B cell (primary cell): ENCODE data around the gene HNRNPF. TPM values are rescaled to one million over a fixed set of nuclear protein-coding genes. Genes with fewer than 3 reads are reported as not detected.

Source experiments
- ATAC-seq: fragments of 200-7000 bp; cut with Tn5 transposase; one replicate; pipeline ENCODE4 v1.10.0; 2021; ENCODE audit warnings: low read depth, mild to moderate bottlenecking, moderate number of reproducible peaks, moderate library complexity
- CTCF ChIA-PET: fragments of 350-600 bp; sonication (Branson Sonifier 250); formaldehyde crosslinking; loops from one replicate; lab custom pipeline; 2021; ENCODE audit warnings: antibody characterized with exemption, inconsistent platforms; lab: Charles Lee
- POLR2A ChIA-PET: fragments of 350-600 bp; sonication (Branson Sonifier 250); formaldehyde crosslinking; loops from one replicate; lab custom pipeline; 2021; ENCODE audit warnings: antibody characterized with exemption; lab: Charles Lee
- DNase-seq: peaks from one replicate; pipeline ENCODE4 v3.0.0; 2013
- H2AFZ ChIP-seq: 2 replicates; pipeline ENCODE4 v1.6.1; 2012; ENCODE audit warnings: mild to moderate bottlenecking, low read depth, low read length; ENCODE audit not compliant: insufficient read depth, poor library complexity, severe bottlenecking
- H3K27ac ChIP-seq, 2 donors: 1 replicate in 1 of 2; 2 replicates in 1 of 2; pipeline ENCODE4 v1.5.1; 2012 to 2013; ENCODE audit warnings: low read length in 2 of 2, mild to moderate bottlenecking in 2 of 2, moderate library complexity in 1 of 2
- H3K27me3 ChIP-seq, 4 experiments: fragments of 200-600 bp in 1 of 4; sonication (generic) in 1 of 4; replicated peaks in 1 of 4; 1 replicate in 2 of 4; 2 replicates in 2 of 4; pipeline versions ENCODE4 v1.6.1 to v1.7.0; 2013 to 2016; ENCODE audit warnings: low read length in 3 of 4, mild to moderate bottlenecking in 2 of 4, mixed read lengths in 1 of 4, moderate library complexity in 1 of 4; ENCODE audit not compliant: insufficient read depth in 4 of 4, control insufficient read depth in 3 of 4; ENCODE audit errors: control extremely low read depth in 1 of 4
- H3K36me3 ChIP-seq, 2 experiments: replicated peaks in 1 of 2; 1 replicate in 1 of 2; 2 replicates in 1 of 2; pipeline versions ENCODE4 v1.6.1 to v1.7.1; 2013; ENCODE audit warnings: low read length in 1 of 2; ENCODE audit not compliant: insufficient read depth in 2 of 2, control insufficient read depth in 1 of 2; ENCODE audit errors: control extremely low read depth in 1 of 2, extremely low read depth in 1 of 2
- H3K4me1 ChIP-seq, 2 donors: fragments of 200-600 bp in 1 of 2; sonication (generic) in 1 of 2; 1 replicate in 1 of 2; 2 replicates in 1 of 2; pipeline versions ENCODE4 v1.5.1 to v1.6.1; 2013 to 2017; ENCODE audit warnings: low read length in 2 of 2; ENCODE audit not compliant: control insufficient read depth in 2 of 2, insufficient read depth in 2 of 2
- H3K4me2 ChIP-seq: replicated peaks from 2 replicates; pipeline ENCODE3; 2012; ENCODE audit warnings: mild to moderate bottlenecking, low read depth, low read length; ENCODE audit not compliant: poor library complexity, severe bottlenecking
- H3K4me3 ChIP-seq, 5 experiments: fragments of 200-600 bp in 1 of 5; sonication (generic) in 1 of 5; 1 replicate in 3 of 5; 2 replicates in 2 of 5; pipeline versions ENCODE4 v1.5.1 to v1.7.0; 2011 to 2016; ENCODE audit warnings: low read length in 4 of 5, mild to moderate bottlenecking in 4 of 5, low read depth in 2 of 5, control low read depth in 1 of 5, moderate library complexity in 1 of 5; ENCODE audit not compliant: insufficient read depth in 1 of 5; ENCODE audit errors: control extremely low read depth in 1 of 5, extremely low read depth in 1 of 5
- H3K79me2 ChIP-seq: fragments of 200-600 bp; sonication (generic); one replicate; pipeline ENCODE4 v1.6.0; 2016; ENCODE audit warnings: low read length; ENCODE audit not compliant: control insufficient read depth, insufficient read depth
- H3K9ac ChIP-seq: fragments of 200-600 bp; sonication (generic); 2 replicates; pipeline ENCODE4 v1.6.1; 2017; ENCODE audit warnings: mild to moderate bottlenecking, low read length, moderate library complexity
- H3K9me3 ChIP-seq, 3 donors: one replicate each; pipeline versions ENCODE4 v1.6.1 to v1.7.1; 2013; ENCODE audit warnings: low read length in 2 of 3; ENCODE audit not compliant: control insufficient read depth in 2 of 3, insufficient read depth in 1 of 3; ENCODE audit errors: control extremely low read depth in 1 of 3
- H4K20me1 ChIP-seq: 2 replicates; pipeline ENCODE4 v1.6.0; 2012; ENCODE audit warnings: mild to moderate bottlenecking, low read length; ENCODE audit not compliant: insufficient read depth, control insufficient read depth, poor library complexity, severe bottlenecking
- H3K27ac Mint-ChIP-seq: one replicate; pipeline ENCODE4 v1.8.0; 2021; ENCODE audit warnings: mixed read lengths
- H3K27me3 Mint-ChIP-seq: one replicate; pipeline ENCODE4 v1.8.0; 2021; ENCODE audit warnings: mixed read lengths
- H3K4me1 Mint-ChIP-seq: one replicate; pipeline ENCODE4 v1.8.0; 2021; ENCODE audit warnings: mixed read lengths
- H3K4me3 Mint-ChIP-seq: one replicate; pipeline ENCODE4 v1.8.0; 2021; ENCODE audit warnings: mixed read lengths
- H3K9me3 Mint-ChIP-seq: one replicate; pipeline ENCODE4 v1.8.0; 2022; ENCODE audit warnings: mixed read lengths; ENCODE audit not compliant: insufficient read depth
- EZH2 ChIP-seq: IDR thresholded peaks from 2 replicates; pipeline ENCODE4 v1.6.1; 2012; ENCODE audit warnings: borderline replicate concordance, low read depth, mild to moderate bottlenecking, moderate library complexity, low read length; ENCODE audit not compliant: insufficient read depth, poor library complexity, severe bottlenecking
- WGBS: methylation state at CpG from one replicate; pipeline ENCODE4 v1.1.5; 2013; ENCODE audit warnings: missing lambda C conversion rate; ENCODE audit not compliant: insufficient coverage; 5-methylcytosine and 5-hydroxymethylcytosine counted together
- intact Hi-C: fragments of 100-400 bp; cut with micrococcal nuclease; formaldehyde crosslinking; loops from one replicate; pipeline ENCODE4 v1.10.0; 2022
- polyA plus RNA-seq: library from polyadenylated mRNA; depleted of rRNA; stranded (reverse); fragments of >200 nt; gene quantifications from 2 replicates; pipeline ENCODE4 v1.2.3, GENCODE V29; 2012
- total RNA-seq, 2 donors: library from RNA; stranded (reverse); fragments of 120-200 nt in 1 of 2; gene quantifications; 1 replicate in 1 of 2; 2 replicates in 1 of 2; pipeline versions ENCODE4 v1.2.3 to v1.2.4, GENCODE V29; 2013 to 2022
- TF ChIP-seq, protein P1 (sequence below): fragments of 200-600 bp; IDR thresholded peaks from one replicate; pipeline ENCODE4 v1.8.0; 2022; ENCODE audit warnings: antibody characterized with exemption, mild to moderate bottlenecking

HNRNPF gene
- total and polyA plus RNA-seq, 2 donors (not counting 1 experiment from before 2014, with no cell fraction given), result 76.7 to 161 TPM

DNA sequence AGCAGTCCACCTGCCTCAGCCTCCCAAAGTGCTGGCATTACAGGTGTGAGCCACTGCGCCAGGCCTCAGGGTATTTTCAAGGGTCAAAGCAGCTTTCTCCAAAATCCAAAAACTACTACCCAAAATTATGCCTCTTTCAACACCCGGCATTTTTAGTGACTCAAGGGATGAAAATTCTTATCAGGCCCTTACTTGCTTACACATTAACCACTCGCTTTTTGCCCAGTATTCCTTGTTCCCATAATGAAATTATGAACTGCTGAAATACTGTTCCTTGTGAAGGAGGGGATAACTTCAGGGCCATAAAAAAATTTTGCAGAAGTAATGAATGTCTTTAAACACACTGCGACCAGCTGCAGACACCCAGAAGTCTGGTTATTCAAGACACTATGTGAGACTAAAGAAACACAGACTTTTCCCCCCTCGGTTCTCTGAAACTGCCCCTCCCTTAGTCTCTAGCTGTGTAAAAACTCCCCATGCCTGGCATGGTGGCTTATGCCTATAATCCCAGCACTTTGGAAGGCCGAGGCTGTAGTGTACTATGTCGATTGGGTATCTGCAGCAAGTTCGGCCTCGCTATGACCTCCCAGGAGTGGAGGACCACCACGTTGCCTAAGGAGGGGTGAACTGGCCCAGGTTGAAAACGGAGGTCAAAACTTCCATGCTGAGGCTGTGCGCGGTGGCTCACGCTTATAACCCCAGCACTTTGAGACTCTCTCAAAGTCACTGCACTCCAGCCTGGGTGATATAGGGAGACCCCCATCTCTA, 25.6 kb downstream of the HNRNPF start:
- CTCF ChIA-PET, result no interaction called here
- TF ChIP-seq, protein P1, sequence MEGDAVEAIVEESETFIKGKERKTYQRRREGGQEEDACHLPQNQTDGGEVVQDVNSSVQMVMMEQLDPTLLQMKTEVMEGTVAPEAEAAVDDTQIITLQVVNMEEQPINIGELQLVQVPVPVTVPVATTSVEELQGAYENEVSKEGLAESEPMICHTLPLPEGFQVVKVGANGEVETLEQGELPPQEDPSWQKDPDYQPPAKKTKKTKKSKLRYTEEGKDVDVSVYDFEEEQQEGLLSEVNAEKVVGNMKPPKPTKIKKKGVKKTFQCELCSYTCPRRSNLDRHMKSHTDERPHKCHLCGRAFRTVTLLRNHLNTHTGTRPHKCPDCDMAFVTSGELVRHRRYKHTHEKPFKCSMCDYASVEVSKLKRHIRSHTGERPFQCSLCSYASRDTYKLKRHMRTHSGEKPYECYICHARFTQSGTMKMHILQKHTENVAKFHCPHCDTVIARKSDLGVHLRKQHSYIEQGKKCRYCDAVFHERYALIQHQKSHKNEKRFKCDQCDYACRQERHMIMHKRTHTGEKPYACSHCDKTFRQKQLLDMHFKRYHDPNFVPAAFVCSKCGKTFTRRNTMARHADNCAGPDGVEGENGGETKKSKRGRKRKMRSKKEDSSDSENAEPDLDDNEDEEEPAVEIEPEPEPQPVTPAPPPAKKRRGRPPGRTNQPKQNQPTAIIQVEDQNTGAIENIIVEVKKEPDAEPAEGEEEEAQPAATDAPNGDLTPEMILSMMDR, result no peak
- TF ChIP-seq EZH2, result no peak
- Mint-ChIP-seq H3K4me3 (no peak overlapping the region), H3K27me3 (no peaks in the 10 kb centered on the region), H3K4me1 (peaks cover 18% of the 10 kb centered on the region), H3K27ac (peak overlapping the region; percentile 37), H3K9me3 (no peaks in the 10 kb centered on the region)
- H4K20me1 ChIP-seq, result peaks cover 32% of the 10 kb centered on the region
- no peaks in the 10 kb centered on the region for H3K27me3 ChIP-seq
- DNase-seq, result no peak
- no peak overlapping the region for H2AFZ ChIP-seq
- no peak overlapping the region for H3K9ac ChIP-seq
- intact Hi-C loops, result no loop called here
- POLR2A ChIA-PET, result interaction anchor here (0.6 kb wide), 1 partner anchor 21 kb away, joined by 3 read pairs; no protein-coding TSS in a partner anchor
- peak overlapping the region in 1 of 2 donors; percentile 30 for H3K27ac ChIP-seq
- H3K36me3 ChIP-seq, result peaks cover 7 to 23% of the 10 kb centered on the region in 2 experiments
- no peaks in the 10 kb centered on the region for H3K9me3 ChIP-seq
- WGBS, result 84% methylated on average over 7 of the region's 14 CpGs
- H3K4me3 ChIP-seq, result no peak overlapping the region
- H3K79me2 ChIP-seq, result peaks cover 3% of the 10 kb centered on the region
- H3K4me2 ChIP-seq, result no peak overlapping the region
- peaks cover 9 to 10% of the 10 kb centered on the region in 2 donors for H3K4me1 ChIP-seq
- ATAC-seq, result no peak

DNA sequence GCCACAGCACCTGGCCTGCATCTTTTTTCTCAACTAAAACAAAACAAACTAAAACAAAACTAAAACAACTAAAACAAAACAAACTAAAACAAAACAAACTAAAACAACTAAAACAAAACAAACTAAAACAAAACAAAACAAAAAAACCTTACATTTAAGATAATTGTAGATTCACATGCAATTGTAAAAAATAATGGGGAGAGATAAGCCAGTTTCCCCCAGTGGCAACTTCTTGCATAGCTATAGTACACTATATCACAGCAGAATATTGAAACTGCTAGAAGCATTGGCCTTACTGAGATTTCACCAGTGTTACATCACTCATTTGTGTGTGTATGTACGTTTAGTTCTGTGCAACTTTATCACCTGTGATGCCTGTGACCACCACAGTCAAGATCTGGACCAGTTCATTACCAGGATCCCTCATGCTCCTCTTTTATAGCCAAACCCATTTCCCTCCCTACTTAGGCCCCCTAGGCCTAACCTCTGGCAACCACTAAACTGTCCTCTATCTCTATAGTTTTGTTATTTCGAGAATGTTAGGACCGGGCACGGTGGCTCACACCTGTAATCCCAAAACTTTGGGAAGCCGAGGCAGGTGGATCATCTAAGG, 28.3 kb downstream of the HNRNPF start:
- ChIA-PET POLR2A (no interaction called here), CTCF (interaction anchor here (0.6 kb wide), 1 partner anchor 235 kb away, joined by 3 read pairs; no protein-coding TSS in a partner anchor)
- intact Hi-C loops, result no loop called here
- Histone ChIP-seq H2AFZ (no peak overlapping the region), H3K27me3 (no peaks in the 10 kb centered on the region), H3K4me3 (no peak overlapping the region), H3K27ac (no peak overlapping the region), H3K4me2 (no peak overlapping the region), H4K20me1 (peaks cover 7% of the 10 kb centered on the region), H3K79me2 (no peaks in the 10 kb centered on the region), H3K9ac (no peak overlapping the region), H3K4me1 (no peaks in the 10 kb centered on the region), H3K9me3 (no peaks in the 10 kb centered on the region), H3K36me3 (no peaks in the 10 kb centered on the region)
- DNase-seq (no peak), ATAC-seq (no peak)
- peaks cover 1% of the 10 kb centered on the region for H3K4me1 Mint-ChIP-seq
- H3K4me3 Mint-ChIP-seq, result no peak overlapping the region
- no peaks in the 10 kb centered on the region for H3K9me3 Mint-ChIP-seq
- peak overlapping the region; percentile 43 for H3K27ac Mint-ChIP-seq
- TF ChIP-seq EZH2, result no peak
- TF ChIP-seq, protein P1, result no peak
- 90% methylated on average over 2 of the region's 5 CpGs for WGBS
- H3K27me3 Mint-ChIP-seq, result no peaks in the 10 kb centered on the region
